IMR-90 (cell line): ENCODE measurements around the gene IL1RAP. TPM values are rescaled to one million over a fixed set of nuclear protein-coding genes. Genes with fewer than 3 reads are reported as not detected.

Experiments
- ATAC-seq: fragments of 200-7000 bp; cut with Tn5 transposase; 2 replicates; pipeline ENCODE4 v1.9.1; 2020; ENCODE audit warnings: low read depth, mild to moderate bottlenecking, moderate library complexity
- BruUV-seq: library from RNA; stranded (reverse); fragments of 400-500 nt; replicated peaks from 2 replicates; lab custom pipeline; 2021; lab: Mats Ljungman, UMichigan
- CTCF ChIA-PET: fragments of 300-600 bp; formaldehyde crosslinking; extraction: SDS; loops from one replicate; lab custom pipeline; 2021; ENCODE audit warnings: antibody characterized with exemption; lab: Yijun Ruan, JAX
- POLR2A ChIA-PET: fragments of 300-600 bp; sonication (Branson Sonifier 250); formaldehyde crosslinking; loops from one replicate; lab custom pipeline; 2022; ENCODE audit warnings: antibody characterized with exemption; ENCODE audit not compliant: unreplicated experiment; lab: Charles Lee
- DNase-seq: peaks from one replicate; pipeline ENCODE4 v3.0.0; 2013
- H2AFZ ChIP-seq: replicated peaks from 2 replicates; pipeline ENCODE3; 2013; ENCODE audit warnings: low read length, mild to moderate bottlenecking; ENCODE audit not compliant: poor library complexity
- H2AK5ac ChIP-seq: 2 replicates; pipeline ENCODE4 v1.6.1; 2013; ENCODE audit warnings: low read depth, low read length, inconsistent platforms
- H2AK9ac ChIP-seq: replicated peaks from 2 replicates; pipeline ENCODE3; 2013; ENCODE audit warnings: mild to moderate bottlenecking, low read depth, low read length, moderate library complexity; ENCODE audit not compliant: poor library complexity
- H2BK120ac ChIP-seq: 2 replicates; pipeline ENCODE4 v1.6.1; 2013; ENCODE audit warnings: low read depth, low read length, inconsistent platforms
- H2BK15ac ChIP-seq: 3 replicates; pipeline ENCODE4 v1.6.1; 2013; ENCODE audit warnings: low read depth, low read length, inconsistent platforms
- H2BK20ac ChIP-seq: 2 replicates; pipeline ENCODE4 v1.6.1; 2013; ENCODE audit warnings: low read depth, mild to moderate bottlenecking, inconsistent platforms, low read length, moderate library complexity
- H2BK5ac ChIP-seq: 2 replicates; pipeline ENCODE4 v1.6.1; 2013; ENCODE audit warnings: mild to moderate bottlenecking, low read depth, low read length, inconsistent platforms; ENCODE audit not compliant: poor library complexity, severe bottlenecking
- H3K14ac ChIP-seq: replicated peaks from 2 replicates; pipeline ENCODE4 v1.6.1; 2013; ENCODE audit warnings: low read depth, low read length, inconsistent platforms
- H3K18ac ChIP-seq: 2 replicates; pipeline ENCODE4 v1.6.1; 2013; ENCODE audit warnings: low read depth, low read length, control low read depth
- H3K23ac ChIP-seq: 2 replicates; pipeline ENCODE4 v1.6.1; 2013; ENCODE audit warnings: low read depth, low read length, inconsistent platforms
- H3K27ac ChIP-seq: 2 replicates; pipeline ENCODE4 v1.5.1; 2013; ENCODE audit warnings: mild to moderate bottlenecking, control low read depth, low read length; ENCODE audit not compliant: insufficient read depth
- H3K27me3 ChIP-seq: 2 replicates; pipeline ENCODE4 v1.6.1; 2013; ENCODE audit warnings: low read length; ENCODE audit not compliant: control insufficient read depth, insufficient read depth
- H3K36me3 ChIP-seq: 2 replicates; pipeline ENCODE4 v1.6.1; 2013; ENCODE audit warnings: low read length, mixed read lengths; ENCODE audit not compliant: control insufficient read depth, insufficient read depth
- H3K4ac ChIP-seq: 2 replicates; pipeline ENCODE4 v1.6.1; 2013; ENCODE audit warnings: low read depth, low read length, inconsistent platforms
- H3K4me1 ChIP-seq: 2 replicates; pipeline ENCODE4 v1.6.1; 2013; ENCODE audit warnings: low read length, mixed read lengths; ENCODE audit not compliant: control insufficient read depth, insufficient read depth
- H3K4me2 ChIP-seq: 2 replicates; pipeline ENCODE4 v1.6.1; 2013; ENCODE audit warnings: low read depth, mild to moderate bottlenecking, control low read depth, low read length, moderate library complexity
- H3K4me3 ChIP-seq: 2 replicates; pipeline ENCODE4 v1.5.1; 2013; ENCODE audit warnings: low read depth, mild to moderate bottlenecking, control low read depth, low read length, moderate library complexity; ENCODE audit not compliant: insufficient read depth
- H3K56ac ChIP-seq: 2 replicates; pipeline ENCODE4 v1.6.1; 2013; ENCODE audit warnings: low read length, inconsistent platforms; ENCODE audit not compliant: insufficient read depth; ENCODE audit errors: extremely low read depth
- H3K79me1 ChIP-seq, 2 experiments: 2 replicates each; pipeline ENCODE4 v1.6.1; 2013; ENCODE audit warnings: low read length in 2 of 2, inconsistent platforms in 1 of 2, low read depth in 1 of 2
- H3K9ac ChIP-seq: 2 replicates; pipeline ENCODE4 v1.6.1; 2013; ENCODE audit warnings: low read depth, low read length, control low read depth
- H3K9me1 ChIP-seq: 2 replicates; pipeline ENCODE4 v1.6.1; 2013; ENCODE audit warnings: low read length, inconsistent platforms; ENCODE audit not compliant: insufficient read depth
- H3K9me3 ChIP-seq: 2 replicates; pipeline ENCODE4 v1.6.1; 2013; ENCODE audit warnings: low read length; ENCODE audit not compliant: control insufficient read depth, insufficient read depth
- H4K20me1 ChIP-seq: 2 replicates; pipeline ENCODE4 v1.6.1; 2013; ENCODE audit warnings: low read length, inconsistent platforms; ENCODE audit not compliant: insufficient read depth
- H4K5ac ChIP-seq: 2 replicates; pipeline ENCODE4 v1.6.1; 2013; ENCODE audit warnings: mild to moderate bottlenecking, low read depth, low read length, control low read depth
- H4K8ac ChIP-seq, 2 experiments: 2 replicates each; pipeline ENCODE4 v1.6.1; 2013; ENCODE audit warnings: low read depth in 2 of 2, low read length in 2 of 2, control low read depth in 1 of 2, inconsistent platforms in 1 of 2
- H4K91ac ChIP-seq: 2 replicates; pipeline ENCODE4 v1.6.1; 2013; ENCODE audit warnings: low read depth, low read length, inconsistent platforms; ENCODE audit not compliant: insufficient read depth
- CHD1 ChIP-seq: IDR thresholded peaks from 2 replicates; pipeline ENCODE4 v1.6.1; 2012; ENCODE audit warnings: low read depth, low read length, improper control_type of control experiment
- MAZ ChIP-seq: IDR thresholded peaks from 2 replicates; pipeline ENCODE4 v1.6.1; 2012; ENCODE audit warnings: low read depth, mild to moderate bottlenecking, low read length, improper control_type of control experiment, moderate library complexity, borderline replicate concordance
- MXI1 ChIP-seq: IDR thresholded peaks from 2 replicates; pipeline ENCODE4 v1.6.1; 2012; ENCODE audit warnings: low read depth, mild to moderate bottlenecking, low read length, moderate library complexity, borderline replicate concordance
- POLR2A ChIP-seq: IDR thresholded peaks from 2 replicates; pipeline ENCODE4 v1.6.1; 2012; ENCODE audit warnings: mild to moderate bottlenecking, low read depth, low read length
- RAD21 ChIP-seq: IDR thresholded peaks from 2 replicates; pipeline ENCODE4 v1.6.1; 2012; ENCODE audit warnings: low read length, improper control_type of control experiment
- RCOR1 ChIP-seq: IDR thresholded peaks from 2 replicates; pipeline ENCODE4 v1.6.1; 2012; ENCODE audit warnings: mild to moderate bottlenecking, low read length, improper control_type of control experiment; ENCODE audit not compliant: insufficient replicate concordance
- USF2 ChIP-seq: fragments of 150-350 bp; IDR thresholded peaks from 2 replicates; pipeline ENCODE4 v1.6.1; 2017; ENCODE audit warnings: mild to moderate bottlenecking, antibody characterized with exemption, low read length, low read depth
- WGBS, 2 experiments: methylation state at CpG; one replicate each; pipeline versions ENCODE4 v1.1.5 to v1.1.7; 2013; ENCODE audit warnings: missing lambda C conversion rate in 2 of 2; ENCODE audit not compliant: insufficient read length in 1 of 2; ENCODE audit errors: extremely low coverage in 2 of 2; 5-methylcytosine and 5-hydroxymethylcytosine counted together
- dilution Hi-C: fragments of 300-500 bp; cut with HindIII; formaldehyde crosslinking; loops from one replicate; pipeline ENCODE4 v1.14.3; 2018; ENCODE audit warnings: low sequenced_read_pairs; ENCODE audit not compliant: unreplicated experiment
- in situ Hi-C: fragments of 300-500 bp; cut with MboI; formaldehyde crosslinking; loops from 3 replicates; pipeline ENCODE4 v1.14.3; 2019; ENCODE audit warnings: low sequenced_read_pairs, inconsistent platforms, mixed read lengths
- intact Hi-C: fragments of 100-400 bp; cut with micrococcal nuclease; formaldehyde crosslinking; loops from 2 replicates; pipeline ENCODE4 v1.10.0; 2022
- polyA plus RNA-seq, 3 experiments: library from polyadenylated mRNA; depleted of rRNA; stranded (reverse); fragments of >200 nt; gene quantifications; 2 replicates each; pipeline ENCODE4 v1.2.3, GENCODE V29; 2012; ENCODE audit warnings: low replicate concordance in 1 of 3
- total RNA-seq: library from RNA; depleted of rRNA; stranded (reverse); fragments of >200 nt; gene quantifications from 2 replicates; pipeline ENCODE4 v1.2.3, GENCODE V29; 2012

Gene IL1RAP
- total and polyA plus RNA-seq, 2 of the 4 experiments (the other 2 are of a cell fraction) = 8.3 to 11.3 TPM

GRCh38 chr3:190512666-190513065 lies 1.2 kb upstream of the IL1RAP start:
- no peak for DNase-seq
- CTCF ChIA-PET = interaction anchor here (1.0 to 2.6 kb wide), 2 partner anchors 100 to 184 kb away, joined by 4 to 9 read pairs; no protein-coding TSS in a partner anchor
- peaks cover 4% of the 10 kb centered on the region; the same call in 1 of the 2 replicates for H3K9me1 ChIP-seq

More at GRCh38 chr3:190512666-190513065, 1.2 kb upstream of the IL1RAP start:
- H2BK15ac ChIP-seq = no peak overlapping the region
- H3K18ac ChIP-seq = no peak overlapping the region
- no peak overlapping the region for H3K4me2 ChIP-seq
- H3K36me3 ChIP-seq = no peaks in the 10 kb centered on the region
- no peaks in the 10 kb centered on the region for H3K9me3 ChIP-seq
- H3K4me1 ChIP-seq = peaks cover 7% of the 10 kb centered on the region; the same call in 1 of the 2 replicates
- TF ChIP-seq RCOR1 = no peak
- TF ChIP-seq USF2 = no peak
- TF ChIP-seq MXI1 = no peak
- no peak for TF ChIP-seq RAD21
- no peak for TF ChIP-seq POLR2A
- TF ChIP-seq MAZ = no peak
- TF ChIP-seq CHD1 = no peak
- H3K4me3 ChIP-seq = no peak overlapping the region
- in situ Hi-C loops (no loop called here), dilution Hi-C loops (no loop called here), intact Hi-C loops (loop anchor here (5.0 to 10.0 kb wide), 2 partner anchors 280 to 542 kb away; no protein-coding TSS in a partner anchor)
- H3K27ac ChIP-seq = no peak overlapping the region
- BruUV-seq = no TSS peak
- no peak overlapping the region for H2AFZ ChIP-seq
- no peak overlapping the region for H2BK20ac ChIP-seq
- H2AK9ac ChIP-seq = peak overlapping the region; percentile 17
- no peaks in the 10 kb centered on the region for H3K27me3 ChIP-seq
- H2BK120ac ChIP-seq = no peak overlapping the region
- no peak for ATAC-seq
- H4K8ac ChIP-seq = no peak overlapping the region
- H3K56ac ChIP-seq = no peak overlapping the region
- H4K20me1 ChIP-seq = no peaks in the 10 kb centered on the region
- H3K14ac ChIP-seq = no peak overlapping the region
- no CpG with 5 or more reads among the region's 3 CpGs for WGBS, 2 experiments
- POLR2A ChIA-PET = no interaction called here
- no peak overlapping the region for H3K23ac ChIP-seq
- no peak overlapping the region for H2AK5ac ChIP-seq
- no peak overlapping the region for H2BK5ac ChIP-seq
- H3K4ac ChIP-seq = no peak overlapping the region
- no peak overlapping the region for H4K91ac ChIP-seq
- H4K5ac ChIP-seq = no peak overlapping the region
- H3K9ac ChIP-seq = no peak overlapping the region
- H3K79me1 ChIP-seq = peaks cover 21 to 27% of the 10 kb centered on the region in 2 experiments; a peak in 3 of 4 replicates
